ENCODE measurements around the gene LSM14A. TPM values are rescaled to one million over a fixed set of nuclear protein-coding genes. Genes with fewer than 3 reads are reported as not detected.

LSM14A gene
- total RNA-seq (2011; cell fraction: chromatin; rRNA removed; ENCODE audit: low replicate concordance): 64.2 and 98.3 TPM in 2 replicates
- total RNA-seq (2011; cell fraction: nucleolus; rRNA removed): 52.0 and 54.5 TPM in 2 replicates
- 63.2 and 73.9 TPM in 2 replicates for total RNA-seq (2011; cell fraction: nucleoplasm; rRNA removed)
- total RNA-seq (2014; rRNA removed) (95.1 and 111 TPM in 2 replicates), total RNA-seq (2014; rRNA removed; fragmentation: Illumina TruSeq; extraction: Trizol) (86.6 and 88.2 TPM in 2 replicates), total RNA-seq (2015; rRNA removed; fragmentation: Illumina TruSeq; extraction: Trizol) (90.7 and 93.9 TPM in 2 replicates), total RNA-seq (2021) (78.5 and 95.2 TPM in 2 replicates), polyA plus RNA-seq (2011; rRNA removed) (118 and 129 TPM in 2 replicates), polyA plus RNA-seq (2014; fragmentation: Illumina TruSeq; extraction: Trizol) (95.7 and 105 TPM in 2 replicates), polyA plus RNA-seq (2014; fragmentation: Nextera tagmentation; extraction: Ambion mirVana) (10 to 100 TPM; 19.5 to 25.7 TPM), polyA plus RNA-seq (2014; rRNA removed) (150 and 179 TPM in 2 replicates), polyA minus RNA-seq (2011; rRNA and poly(A)+ RNA removed) (160 and 181 TPM in 2 replicates), Bru-seq, nascent RNA (percentile 89 among the genes with signal in this experiment), BruChase-seq, experiment 1, labeled RNA remaining after a 2-hour chase (percentile 94 among the genes with signal in this experiment), BruChase-seq, experiment 2, labeled RNA remaining after a 6-hour chase (percentile 95 among the genes with signal in this experiment)
- 116 and 133 TPM in 2 replicates for polyA plus RNA-seq (2011; cell fraction: cytosol; rRNA removed)
- 41.7 and 49.3 TPM in 2 replicates for polyA plus RNA-seq (2011; cell fraction: nucleus; rRNA removed)
- 90.9 and 131 TPM in 2 replicates for polyA plus RNA-seq (2012)
- 57.2 and 71.0 TPM in 2 replicates for polyA minus RNA-seq (2011; cell fraction: cytosol; rRNA and poly(A)+ RNA removed)
- polyA minus RNA-seq (2011; cell fraction: nucleus; rRNA and poly(A)+ RNA removed): 53.3 and 75.0 TPM in 2 replicates
- long read RNA-seq, experiment 1, transcript LSM14A-203 (10 exons, 3,596 nt): major isoform, 210 of 500 reads
- long read RNA-seq, experiment 1, transcript LSM14A-201 (11 exons, 3,424 nt): minor isoform, 123 of 500 reads
- long read RNA-seq, experiment 1, partial matches to known transcripts: 27 of 500 reads
- long read RNA-seq, experiment 1, other reads (novel, unspliced or antisense): 136 of 500 reads
- long read RNA-seq, experiment 2, transcript LSM14A-203 (10 exons, 3,596 nt): major isoform, 9 of 103 reads
- long read RNA-seq, experiment 2, transcript LSM14A-201 (11 exons, 3,424 nt): minor isoform, 8 of 103 reads
- long read RNA-seq, experiment 2, partial matches to known transcripts: 15 of 103 reads
- long read RNA-seq, experiment 2, other reads (novel, unspliced or antisense): 68 of 103 reads
- long read RNA-seq, experiment 3, transcript LSM14A-203 (10 exons, 3,596 nt): minor isoform, 12 of 50 reads
- long read RNA-seq, experiment 3, transcript LSM14A-201 (11 exons, 3,424 nt): major isoform, 17 of 50 reads
- long read RNA-seq, experiment 3, partial matches to known transcripts: 13 of 50 reads
- long read RNA-seq, experiment 3, other reads (novel, unspliced or antisense): 8 of 50 reads

DNA sequence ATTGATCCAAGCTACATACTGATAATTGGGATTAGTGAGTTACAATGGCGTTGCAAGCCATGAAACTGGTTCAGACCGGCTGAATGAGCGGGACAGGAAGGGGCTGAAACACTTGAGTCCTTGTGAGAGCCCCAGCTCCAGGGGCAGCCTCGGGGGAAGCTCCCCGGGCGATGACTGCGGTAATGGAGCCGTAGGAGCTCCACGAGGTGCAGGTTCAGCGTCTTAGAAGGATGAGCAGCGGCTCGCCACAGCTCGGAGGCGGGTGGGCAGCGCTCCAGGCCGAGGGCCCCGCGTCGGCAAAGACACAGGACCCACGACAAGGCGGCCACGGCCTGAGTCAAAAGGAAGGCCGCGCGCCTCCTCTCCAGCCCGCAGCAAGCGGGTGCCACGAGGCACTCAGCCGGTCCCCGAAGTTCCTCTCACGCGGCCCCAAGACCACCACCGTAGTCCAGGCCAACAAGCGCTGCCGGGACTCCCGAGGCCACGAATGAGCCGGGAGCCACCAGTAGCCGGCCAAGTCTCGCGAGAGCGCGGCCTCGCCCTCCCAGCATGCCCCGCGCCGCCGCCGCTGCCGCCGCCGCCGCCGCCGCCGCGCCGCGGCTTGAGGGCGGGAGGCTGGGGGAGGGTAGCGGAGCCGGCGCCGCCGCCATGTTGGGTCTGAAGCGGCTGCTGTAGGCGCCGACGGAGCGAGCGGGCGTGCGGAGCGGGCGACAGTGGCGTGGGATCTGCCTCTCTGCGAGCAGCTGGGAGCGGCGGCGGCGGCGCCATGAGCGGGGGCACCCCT, at the start of gene LSM14A:
Gene LSM14A, plus strand, starts transcription at position 628 of the 784 bp plus-strand sequence. Its CDS starts 139 bp downstream, at position 767.
- CTCF ChIA-PET (ENCODE audit: low intra/inter-chr PET ratio): interaction anchor here (0.7 kb wide), 1 partner anchor 395 kb away, joined by 3 read pairs; no protein-coding TSS in a partner anchor
- in situ Hi-C loops (cut with MboI): no loop called here
- peaks cover 21 to 23% of the 10 kb centered on the region in 2 experiments for H3K4me1 ChIP-seq (replicated peaks in 1 of 2; ENCODE audit: control insufficient read depth in 2 of 2, insufficient read depth in 2 of 2, low read length in 2 of 2)
- TF ChIP-seq ZFP36 (IDR thresholded peaks at IDR 0.05; ENCODE audit: low read depth, low read length, partially characterized antibody) (no peak), ZNF384 (IDR thresholded peaks at IDR 0.05; ENCODE audit: low read depth, low read length) (no peak), BRD9 (IDR thresholded peaks at IDR 0.05; ENCODE audit: low read depth, partially characterized antibody) (peak; percentile 21), NFATC3 (IDR thresholded peaks at IDR 0.05) (no peak), ZNF584 (CRISPR knock-in tag; IDR thresholded peaks at IDR 0.05; ENCODE audit: low read depth) (peak; percentile 88), NFYB (IDR thresholded peaks at IDR 0.05; ENCODE audit: extremely low read depth, insufficient read length) (peak; percentile 38), EWSR1 (IDR thresholded peaks at IDR 0.05; ENCODE audit: borderline replicate concordance, low read depth, partially characterized antibody) (no peak), TCF7 (IDR thresholded peaks at IDR 0.05; ENCODE audit: borderline replicate concordance) (0 out of 2 replicates have a peak, but pooled peaks have one; percentile 30), POLR2AphosphoS5 (IDR thresholded peaks at IDR 0.05; ENCODE audit: control insufficient read depth, insufficient read depth, low read depth, low read length) (peak; percentile 81), CBX5 (IDR thresholded peaks at IDR 0.05; ENCODE audit: borderline replicate concordance, low read depth) (no peak), ESRRA (IDR thresholded peaks at IDR 0.05; ENCODE audit: borderline replicate concordance, low read depth) (0 out of 2 replicates have a peak, but pooled peaks have one; percentile 41), ZNF143 (CRISPR knock-in tag; IDR thresholded peaks at IDR 0.05) (peak; percentile 74), ZNF589 (CRISPR knock-in tag; IDR thresholded peaks at IDR 0.05; ENCODE audit: low read depth) (peak; percentile 88; the same call in 1 of the 2 replicates), MYC (IDR thresholded peaks at IDR 0.05; ENCODE audit: low read depth, low read length) (peak; percentile 86), MYC (CRISPR knock-in tag; IDR thresholded peaks at IDR 0.05; ENCODE audit: borderline replicate concordance, low read depth) (peak; percentile 92), ADNP (tag; IDR thresholded peaks at IDR 0.05) (no peak)

More for the DNA sequence above, at the start of gene LSM14A:
- ATAC-seq: peak; percentile 82
- H3K36me3 ChIP-seq (ENCODE audit: control insufficient read depth, insufficient read depth, low read length): peaks cover 13% of the 10 kb centered on the region; the same call in 2 of the 3 replicates
- WGBS (ENCODE audit: insufficient coverage, low coverage, missing lambda C conversion rate): 0% methylated on average over 58 of the region's 83 CpGs
- peak within 1 kb of the TSS; percentile 96 for H3K4me3 ChIP-seq
- H3K27me3 ChIP-seq (ENCODE audit: control insufficient read depth in 2 of 2, insufficient read depth in 2 of 2, low read length in 2 of 2): no peaks in the 10 kb centered on the region
- peak within 1 kb of the TSS; percentile 91 for H3K27ac ChIP-seq (ENCODE audit: extremely low read depth, low read depth, low read length)
- H3K9me1 ChIP-seq (ENCODE audit: control insufficient read depth, insufficient read depth, low read length): no peaks in the 10 kb centered on the region
- H4K20me1 ChIP-seq (replicated peaks; ENCODE audit: control insufficient read depth, insufficient read depth, low read length): peaks cover 16% of the 10 kb centered on the region
- POLR2A ChIA-PET: interaction anchor here (0.6 to 1.7 kb wide), 10 partner anchors 8 to 783 kb away, joined by 3 to 8 read pairs (median 4); no protein-coding TSS in a partner anchor
- H3K79me2 ChIP-seq (ENCODE audit: control insufficient read depth, insufficient read depth, low read length): peaks cover 56% of the 10 kb centered on the region
- H3K9me3 ChIP-seq (replicated peaks; ENCODE audit: control insufficient read depth, insufficient read depth, low read depth, low read length): no peaks in the 10 kb centered on the region
- DNase-seq (ENCODE audit: extremely low read depth in 1 of 4, low spot score in 3 of 4): peak; percentile 92 to 95 (median 94)
- H3K9ac ChIP-seq (ENCODE audit: insufficient read depth in 1 of 2, low read depth in 2 of 2, low read length in 2 of 2): peak within 1 kb of the TSS; percentile 99 to 100
- BruUV-seq (replicated peaks): TSS peak; percentile 99
- peak; percentile 23 for FAIRE-seq
- peak within 1 kb of the TSS; percentile 97 for H2AFZ ChIP-seq (ENCODE audit: low read depth, low read length)
- intact Hi-C loops (cut with micrococcal nuclease): loop anchor here (5.0 kb wide), 1 partner anchor 45 kb away; no protein-coding TSS in a partner anchor
- peak within 1 kb of the TSS; percentile 90 for H3K4me2 ChIP-seq (ENCODE audit: insufficient read depth, low read length)

Measured in K562 (cell line).